ENCODE data around the gene AFMID.
"Not testable (repeated sequence)": the region's sequence is repeated elsewhere in the genome, so short reads cannot be mapped to it uniquely, and the experiment has no call there.

The AFMID gene

GRCh38 chr17:78151514-78152008 is 35.6 kb upstream of the AFMID start:
- DNase-seq (ENCODE audit: insufficient read length, low spot score) (no peak), FAIRE-seq (no peak)

DNA sequence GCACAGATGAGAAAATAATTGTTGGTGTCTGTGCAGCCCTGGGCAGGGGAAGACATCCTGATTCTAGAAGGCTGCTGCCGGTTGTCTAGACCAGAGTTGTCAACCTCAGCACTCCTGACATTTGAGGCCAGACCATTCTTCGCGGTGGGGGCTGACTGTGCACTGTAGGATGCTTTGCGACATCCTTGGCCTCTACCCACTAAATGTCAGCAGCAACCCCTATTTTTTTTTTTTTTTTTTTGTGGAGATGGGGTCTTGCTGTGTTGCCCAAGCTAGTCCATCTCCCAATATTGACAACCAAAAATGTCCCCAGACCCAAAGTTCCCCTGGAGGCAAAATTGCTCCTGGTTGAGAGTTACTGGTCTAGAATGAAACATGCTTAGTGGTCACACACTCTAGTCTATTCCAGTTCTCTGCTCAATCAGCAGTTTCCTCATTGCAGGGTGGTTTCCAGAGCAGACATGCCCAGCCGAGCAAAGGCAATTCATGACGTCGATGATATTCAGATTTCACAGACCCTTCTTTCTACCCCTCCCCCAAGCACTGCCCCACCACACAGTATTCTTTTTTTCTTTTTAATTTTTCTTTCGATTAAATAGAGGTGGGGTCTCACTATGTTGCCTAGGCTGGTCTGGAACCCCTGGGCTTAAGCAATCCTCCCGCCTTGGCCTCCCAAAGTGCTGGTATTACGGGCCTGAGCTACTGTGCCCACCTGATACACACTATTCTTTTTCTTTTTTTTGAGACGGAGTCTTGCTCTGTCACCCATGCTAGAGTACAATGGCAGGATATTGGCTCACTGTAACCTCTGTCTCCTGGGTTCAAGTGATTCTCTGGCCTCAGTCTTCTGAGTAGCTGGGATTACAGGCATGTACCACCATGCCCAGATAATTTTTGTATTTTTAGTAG is 32.0 kb upstream of the AFMID start:
- FAIRE-seq (no peak), DNase-seq (ENCODE audit: insufficient read length, low spot score) (no peak)

DNA sequence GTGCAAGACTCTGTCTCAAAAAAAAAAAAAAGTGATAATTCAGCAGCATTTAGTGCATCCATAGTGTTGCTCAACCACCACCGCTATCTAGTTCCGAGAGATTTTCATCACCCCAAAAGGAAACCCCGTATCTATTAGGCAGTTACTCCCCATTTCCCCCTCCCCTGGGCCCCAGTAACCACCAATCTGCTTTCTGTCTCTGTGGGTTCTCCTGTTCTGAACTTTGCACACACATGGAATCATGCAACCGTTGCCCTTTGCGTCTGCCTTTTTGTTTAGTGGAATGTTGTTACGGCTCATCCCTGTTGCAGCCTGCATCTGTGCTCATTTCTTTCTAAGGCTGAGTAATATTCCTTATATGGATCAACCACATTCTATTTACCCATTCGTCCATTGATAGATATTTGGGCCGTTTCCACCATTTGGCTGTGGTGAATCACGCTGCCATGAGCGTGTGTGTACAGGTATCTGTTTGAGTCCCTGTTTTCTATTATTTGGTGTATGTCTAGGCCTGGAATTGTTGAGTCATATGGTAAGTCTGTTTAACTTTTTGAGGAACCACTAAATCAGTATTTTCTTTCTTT is 27.5 kb upstream of the AFMID start:
- DNase-seq (ENCODE audit: insufficient read length, low spot score): no peak

GRCh38 chr17:78163881-78164747 is 23.0 kb upstream of the AFMID start:
- FAIRE-seq (no peak), DNase-seq (ENCODE audit: insufficient read length, low spot score) (no peak)

More for the DNA sequence above, 27.5 kb upstream of the AFMID start:
- no peak for FAIRE-seq

GRCh38 chr17:78164748-78165607 is 22.2 kb upstream of the AFMID start:
- FAIRE-seq (no peak), DNase-seq (ENCODE audit: insufficient read length, low spot score) (no peak)

DNA sequence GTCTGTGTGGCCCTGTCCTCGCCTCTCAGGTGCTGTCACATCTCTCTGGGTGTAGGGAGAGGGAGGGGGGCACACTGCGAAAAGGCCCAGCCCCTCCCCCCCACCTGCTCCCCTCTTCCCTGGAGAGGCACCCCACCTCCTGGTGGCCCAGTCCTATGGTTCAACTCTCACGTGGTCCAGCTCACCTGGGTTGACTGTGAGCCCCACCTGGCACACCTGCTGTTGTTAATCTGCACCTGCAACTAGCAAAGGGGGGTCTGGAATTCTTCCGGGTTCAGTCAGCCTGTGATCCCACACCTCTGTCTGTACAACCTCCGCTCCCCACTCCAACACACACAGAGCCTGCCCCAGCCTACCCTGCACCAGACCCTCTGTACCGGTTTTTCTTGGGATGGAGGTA is 20.7 kb upstream of the AFMID start:
- peak; percentile 59 for FAIRE-seq
- no peak for DNase-seq (ENCODE audit: insufficient read length, low spot score)

- DNase-seq (ENCODE audit: insufficient read length, low spot score) (peak; percentile 88), FAIRE-seq (peak; percentile 92)
These were observed 18.8 kb upstream of the AFMID start, which contains the start of gene SYNGR2 for GRCh38 chr17:78168242-78168902. SYNGR2 (plus strand) TSS chr17:78168581; CDS start chr17:78168617, 36 bp downstream.

DNA sequence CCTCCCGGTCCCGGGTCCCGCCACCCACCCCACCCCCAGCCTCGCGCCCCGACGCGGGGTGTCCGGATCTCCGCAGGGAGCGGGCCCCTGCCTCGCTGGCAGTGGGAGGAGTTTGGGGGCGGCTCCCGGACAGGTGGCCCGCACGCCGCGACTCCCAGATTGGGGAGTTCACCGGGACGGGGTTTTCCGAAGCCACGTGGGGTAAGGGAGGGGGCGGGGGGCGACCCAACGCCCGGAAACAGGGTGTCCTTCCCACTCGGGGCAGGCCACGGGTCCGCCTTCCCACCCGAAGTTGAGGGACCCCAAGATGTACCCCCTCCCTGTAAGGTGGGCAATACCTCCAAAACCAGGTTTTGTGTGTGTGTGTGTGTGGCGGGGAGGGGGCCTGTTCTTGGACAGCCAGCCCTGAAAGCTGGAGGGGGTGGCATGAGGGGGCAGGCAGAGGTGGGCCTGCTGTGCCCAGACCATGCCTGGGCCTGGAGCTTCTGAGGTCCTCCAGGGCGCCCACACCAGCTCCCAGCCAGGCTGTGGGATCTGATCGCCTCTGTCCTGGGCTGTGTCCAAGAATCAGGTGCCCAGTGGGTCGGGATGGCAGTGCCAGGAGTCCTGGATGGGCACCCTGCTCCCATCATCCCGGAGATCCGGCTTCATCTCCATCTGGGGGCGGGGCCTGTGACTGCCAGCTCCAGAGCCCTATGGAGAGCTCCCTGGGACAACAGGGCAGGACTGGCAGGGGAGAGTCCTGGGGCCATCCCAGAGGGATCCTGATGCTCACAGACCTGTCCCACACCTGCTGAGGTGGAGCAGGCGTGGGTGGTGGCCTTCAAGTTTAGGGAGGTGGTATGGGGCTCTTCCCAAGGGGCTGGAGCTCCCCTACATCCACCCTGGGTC is 18.0 kb upstream of the AFMID start:
- peak; percentile 4 for FAIRE-seq
- DNase-seq (ENCODE audit: insufficient read length, low spot score): peak; percentile 91

DNA sequence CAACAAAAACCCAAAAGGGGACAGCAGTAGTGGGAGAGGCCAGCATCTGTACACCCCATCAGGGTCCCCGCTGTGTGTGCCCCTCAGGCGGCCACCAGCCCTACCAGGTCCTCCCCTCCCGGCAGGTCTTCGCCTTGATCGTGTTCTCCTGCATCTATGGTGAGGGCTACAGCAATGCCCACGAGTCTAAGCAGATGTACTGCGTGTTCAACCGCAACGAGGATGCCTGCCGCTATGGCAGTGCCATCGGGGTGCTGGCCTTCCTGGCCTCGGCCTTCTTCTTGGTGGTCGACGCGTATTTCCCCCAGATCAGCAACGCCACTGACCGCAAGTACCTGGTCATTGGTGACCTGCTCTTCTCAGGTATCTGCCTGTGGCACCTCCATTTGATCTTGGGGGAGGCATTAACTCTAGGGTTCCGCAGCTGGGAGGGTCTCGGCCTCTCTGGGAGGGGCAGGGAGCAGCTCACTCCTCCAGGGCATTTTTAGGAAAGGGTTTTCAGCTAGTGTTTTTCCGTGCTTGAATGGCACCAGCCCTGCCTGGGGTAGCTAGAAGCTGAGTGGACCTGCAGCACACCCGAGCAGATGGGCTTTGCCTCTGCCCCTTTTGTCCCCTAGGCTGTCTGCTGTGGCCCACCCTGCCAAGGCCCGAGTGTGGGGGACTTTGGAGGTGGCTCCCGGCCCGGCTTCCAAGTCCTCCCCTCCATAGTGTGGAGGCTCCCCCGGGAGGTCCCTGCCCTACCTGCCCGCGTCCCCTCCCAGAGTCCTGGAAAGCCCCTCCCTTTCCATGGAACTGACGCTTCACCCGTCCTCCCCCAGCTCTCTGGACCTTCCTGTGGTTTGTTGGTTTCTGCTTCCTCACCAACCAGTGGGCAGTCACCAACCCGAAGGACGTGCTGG is 16.2 kb upstream of the AFMID start:
- FAIRE-seq (no peak), DNase-seq (ENCODE audit: insufficient read length, low spot score) (no peak)

GRCh38 chr17:78171591-78172248 is 15.4 kb upstream of the AFMID start:
- not testable (repeated sequence) for FAIRE-seq; DNase-seq (ENCODE audit: insufficient read length, low spot score)

GRCh38 chr17:78172249-78173051 is 14.7 kb upstream of the AFMID start:
- DNase-seq (ENCODE audit: insufficient read length, low spot score): no peak
- FAIRE-seq: no peak

- FAIRE-seq (no peak), DNase-seq (ENCODE audit: insufficient read length, low spot score) (no peak)
These were observed 14.0 kb upstream of the AFMID start for GRCh38 chr17:78173097-78173715.

- FAIRE-seq: no peak
- DNase-seq (ENCODE audit: insufficient read length, low spot score): no peak
These were observed 12.8 kb upstream of the AFMID start for GRCh38 chr17:78174346-78174869.

DNA sequence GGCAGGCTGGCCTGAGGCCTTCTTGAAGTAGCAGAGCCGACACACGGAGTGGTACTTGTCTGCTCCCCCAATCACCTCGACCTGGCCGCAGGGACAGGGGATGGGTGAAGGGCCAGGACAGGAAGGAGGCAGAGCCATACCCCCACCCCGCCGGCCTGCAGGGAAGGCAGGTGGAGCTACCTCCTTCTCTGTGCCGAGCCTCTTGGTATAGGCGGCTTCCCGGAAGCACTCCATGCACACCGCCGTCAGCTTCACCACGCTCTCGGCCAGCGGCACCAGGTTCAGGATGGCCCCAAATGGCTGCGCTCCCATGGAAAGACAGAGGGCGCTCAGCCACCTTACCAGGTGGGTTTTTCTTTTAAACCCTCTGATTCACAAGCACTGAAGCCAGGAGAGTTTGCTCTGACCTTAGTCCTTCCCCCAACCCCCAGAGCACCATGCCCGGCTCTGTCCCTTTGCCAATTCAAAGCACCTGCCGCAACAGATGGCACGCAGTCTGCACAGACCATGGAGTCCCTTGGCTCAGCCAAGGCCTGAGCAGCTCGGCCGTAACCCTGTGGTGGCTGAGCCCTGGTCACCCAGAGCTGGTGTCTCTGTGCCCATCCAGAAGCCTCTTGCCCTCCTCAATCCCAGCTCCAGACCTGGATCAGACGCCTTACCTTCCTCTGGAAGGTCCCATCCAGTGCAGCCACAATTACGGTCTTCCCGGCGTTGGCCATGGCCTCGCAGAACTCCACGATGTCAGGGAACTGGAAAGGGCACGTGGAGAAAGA is 12.1 kb upstream of the AFMID start:
- FAIRE-seq (no peak), DNase-seq (ENCODE audit: insufficient read length, low spot score) (no peak)

DNA sequence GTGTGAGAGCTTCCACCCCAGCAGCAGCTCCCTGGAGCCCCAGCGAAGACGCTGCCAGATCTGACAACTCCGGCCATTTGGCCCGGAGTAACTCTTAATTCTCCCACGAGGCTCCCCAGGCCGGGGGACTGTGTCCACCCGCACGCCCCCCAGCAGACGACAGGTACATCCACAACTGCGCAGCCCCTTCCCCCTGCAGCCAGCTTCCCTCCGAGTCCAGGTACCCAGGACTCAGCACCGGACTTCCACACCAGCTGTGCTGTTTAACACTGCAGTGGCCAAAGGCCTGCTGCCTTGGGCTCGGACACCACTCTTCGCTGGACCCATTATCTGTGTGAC is 11.6 kb upstream of the AFMID start:
- DNase-seq (ENCODE audit: insufficient read length, low spot score) (no peak), FAIRE-seq (no peak)

Data from HTR-8/SVneo (cell line).